HG03575 (cell line): ENCODE results near the gene ATP1B3.

Experiments used
- ATAC-seq: cut with Tn5 transposase; IDR thresholded peaks from one replicate; pipeline ENCODE4 v1.9.1; 2021; ENCODE audit not compliant: unreplicated experiment, insufficient number of reproducible peaks, low FRiP score; ENCODE audit errors: extremely low read depth

ATP1B3 gene

GRCh38 chr3:141933421-141934300 lies 57.2 kb downstream of the ATP1B3 start:
- no peak for ATAC-seq

GRCh38 chr3:141934354-141934753 lies 57.9 kb downstream of the ATP1B3 start:
- ATAC-seq = no peak

GRCh38 chr3:141938011-141938500 lies 61.6 kb downstream of the ATP1B3 start:
- no peak for ATAC-seq

- ATAC-seq = no peak
These were observed 63.3 kb downstream of the ATP1B3 start for GRCh38 chr3:141939759-141940158.

GRCh38 chr3:141940194-141940776 lies 63.8 kb downstream of the ATP1B3 start:
- no peak for ATAC-seq

- no peak for ATAC-seq
These were observed 64.7 kb downstream of the ATP1B3 start for GRCh38 chr3:141941093-141941492.

- ATAC-seq = no peak
These were observed 65.6 kb downstream of the ATP1B3 start for GRCh38 chr3:141942006-141942405.

- no peak for ATAC-seq
These were observed 69.5 kb downstream of the ATP1B3 start for GRCh38 chr3:141945726-141946485.

GRCh38 chr3:141949399-141949798 lies 73.0 kb downstream of the ATP1B3 start:
- ATAC-seq = no peak

- ATAC-seq = no peak
These were observed 73.5 kb downstream of the ATP1B3 start for GRCh38 chr3:141949972-141950371.

- ATAC-seq = no peak
These were observed 74.4 kb downstream of the ATP1B3 start for GRCh38 chr3:141950572-141951493.

- no peak for ATAC-seq
These were observed 76.2 kb downstream of the ATP1B3 start for GRCh38 chr3:141952611-141953010.

GRCh38 chr3:141955175-141955574 lies 78.7 kb downstream of the ATP1B3 start:
- ATAC-seq = no peak

GRCh38 chr3:141959589-141960554 lies 83.4 kb downstream of the ATP1B3 start:
- ATAC-seq = no peak

GRCh38 chr3:141960731-141961130 lies 84.3 kb downstream of the ATP1B3 start:
- no peak for ATAC-seq

- no peak for ATAC-seq
These were observed 86.9 kb downstream of the ATP1B3 start for GRCh38 chr3:141963301-141963700.

GRCh38 chr3:141965471-141965870 lies 89.0 kb downstream of the ATP1B3 start:
- ATAC-seq = no peak

GRCh38 chr3:141969711-141970110 lies 93.3 kb downstream of the ATP1B3 start:
- no peak for ATAC-seq
